Right forelimb (tissue), 1 donor: ENCODE results near the gene LILRA1.
"Not testable (repeated sequence)": the region's sequence is repeated elsewhere in the genome, so short reads cannot be mapped to it uniquely, and the experiment has no call there.

Source experiments
- DNase-seq: peaks from one replicate; pipeline ENCODE4 v3.0.0-alpha.2; 2018

Gene LILRA1

DNA sequence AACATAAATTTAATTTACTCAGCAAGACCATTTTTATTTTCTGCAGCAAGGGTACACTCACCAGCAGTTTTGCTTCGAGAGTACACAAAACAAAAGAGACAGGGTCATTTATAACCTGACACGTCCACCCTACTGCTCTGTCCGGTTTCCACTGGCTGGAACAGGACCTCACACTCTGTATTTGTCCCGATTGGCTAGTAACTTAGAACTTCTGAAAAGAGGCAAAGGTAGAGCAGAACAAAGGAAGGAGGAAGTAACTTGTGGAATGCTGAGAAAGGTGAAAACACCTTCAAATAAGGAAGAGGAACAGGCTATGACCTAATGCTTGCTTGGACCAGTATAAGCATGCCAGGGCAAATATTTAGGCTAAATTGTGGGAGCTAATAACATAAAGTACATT lies 34.5 kb downstream of the LILRA1 start:
- not testable (repeated sequence) for DNase-seq

- DNase-seq: not testable (repeated sequence)
These were observed 36.8 kb downstream of the LILRA1 start, which contains the start of gene LILRB1 for GRCh38 chr19:54630262-54630661. Gene LILRB1 (plus strand): TSS chr19:54630484. CDS start chr19:54631074, 590 bp downstream.

DNA sequence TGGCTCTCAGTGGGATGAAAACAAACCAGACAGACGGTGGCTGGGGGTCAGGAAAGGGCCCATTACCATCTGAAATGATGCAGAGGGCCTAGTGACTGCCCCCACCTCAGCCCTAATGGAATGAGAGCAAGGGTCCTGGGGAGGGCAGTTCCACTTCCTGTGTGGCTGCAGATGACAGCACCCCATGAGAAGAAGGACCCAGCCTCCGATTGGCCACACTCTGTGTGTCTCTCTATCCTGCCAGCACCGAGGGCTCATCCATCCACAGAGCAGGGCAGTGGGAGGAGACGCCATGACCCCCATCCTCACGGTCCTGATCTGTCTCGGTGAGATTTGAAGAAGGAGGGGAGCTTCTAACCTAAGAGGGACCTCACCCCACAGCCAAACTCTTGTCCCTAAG lies 37.4 kb downstream of the LILRA1 start:
- DNase-seq: no peak

DNA sequence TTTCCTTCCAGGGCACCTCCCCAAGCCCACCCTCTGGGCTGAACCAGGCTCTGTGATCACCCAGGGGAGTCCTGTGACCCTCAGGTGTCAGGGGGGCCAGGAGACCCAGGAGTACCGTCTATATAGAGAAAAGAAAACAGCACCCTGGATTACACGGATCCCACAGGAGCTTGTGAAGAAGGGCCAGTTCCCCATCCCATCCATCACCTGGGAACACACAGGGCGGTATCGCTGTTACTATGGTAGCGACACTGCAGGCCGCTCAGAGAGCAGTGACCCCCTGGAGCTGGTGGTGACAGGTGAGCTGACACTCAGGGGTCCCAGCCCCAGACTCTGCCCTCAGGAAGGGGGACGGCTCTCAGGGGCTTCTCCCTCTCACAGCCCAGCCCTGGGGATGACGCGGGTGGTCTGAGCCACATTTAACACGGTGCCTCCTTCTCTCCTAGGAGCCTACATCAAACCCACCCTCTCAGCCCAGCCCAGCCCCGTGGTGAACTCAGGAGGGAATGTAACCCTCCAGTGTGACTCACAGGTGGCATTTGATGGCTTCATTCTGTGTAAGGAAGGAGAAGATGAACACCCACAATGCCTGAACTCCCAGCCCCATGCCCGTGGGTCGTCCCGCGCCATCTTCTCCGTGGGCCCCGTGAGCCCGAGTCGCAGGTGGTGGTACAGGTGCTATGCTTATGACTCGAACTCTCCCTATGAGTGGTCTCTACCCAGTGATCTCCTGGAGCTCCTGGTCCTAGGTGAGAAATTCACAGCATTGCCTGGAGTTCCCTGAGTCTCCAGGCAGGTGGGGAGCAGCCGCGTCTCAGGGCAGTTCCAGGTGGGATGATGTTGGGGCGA lies 38.3 kb downstream of the LILRA1 start:
- DNase-seq: not testable (repeated sequence)

DNA sequence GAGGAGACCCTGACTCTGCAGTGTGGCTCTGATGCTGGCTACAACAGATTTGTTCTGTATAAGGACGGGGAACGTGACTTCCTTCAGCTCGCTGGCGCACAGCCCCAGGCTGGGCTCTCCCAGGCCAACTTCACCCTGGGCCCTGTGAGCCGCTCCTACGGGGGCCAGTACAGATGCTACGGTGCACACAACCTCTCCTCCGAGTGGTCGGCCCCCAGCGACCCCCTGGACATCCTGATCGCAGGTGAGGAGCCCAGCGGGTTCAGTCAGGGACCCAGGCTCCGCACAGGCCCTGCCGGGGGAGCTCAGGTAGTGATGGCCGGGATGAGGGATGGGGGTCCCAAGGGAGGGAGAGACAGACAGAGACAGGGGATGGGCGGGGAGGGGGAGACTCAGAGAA lies 39.1 kb downstream of the LILRA1 start:
- DNase-seq: not testable (repeated sequence)

DNA sequence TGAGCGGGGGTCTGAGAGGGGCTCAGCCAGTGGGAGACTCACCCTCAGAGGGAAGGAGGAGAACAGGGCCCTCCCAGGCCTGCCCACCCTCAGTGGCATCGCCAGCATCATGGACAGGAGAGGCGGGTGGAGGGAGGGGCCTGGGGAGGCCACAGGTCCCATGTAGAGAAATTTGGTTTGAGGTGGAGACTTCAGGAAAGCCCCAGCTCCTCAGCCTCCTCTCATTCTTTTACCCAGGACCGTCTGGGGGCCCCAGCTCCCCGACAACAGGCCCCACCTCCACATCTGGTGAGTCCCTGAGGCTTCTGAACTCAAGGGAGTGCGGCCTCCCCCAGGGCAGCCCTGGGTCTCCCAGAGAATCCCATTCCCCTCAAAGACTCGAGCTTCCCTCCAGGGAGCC lies 40.0 kb downstream of the LILRA1 start:
- DNase-seq: no peak

DNA sequence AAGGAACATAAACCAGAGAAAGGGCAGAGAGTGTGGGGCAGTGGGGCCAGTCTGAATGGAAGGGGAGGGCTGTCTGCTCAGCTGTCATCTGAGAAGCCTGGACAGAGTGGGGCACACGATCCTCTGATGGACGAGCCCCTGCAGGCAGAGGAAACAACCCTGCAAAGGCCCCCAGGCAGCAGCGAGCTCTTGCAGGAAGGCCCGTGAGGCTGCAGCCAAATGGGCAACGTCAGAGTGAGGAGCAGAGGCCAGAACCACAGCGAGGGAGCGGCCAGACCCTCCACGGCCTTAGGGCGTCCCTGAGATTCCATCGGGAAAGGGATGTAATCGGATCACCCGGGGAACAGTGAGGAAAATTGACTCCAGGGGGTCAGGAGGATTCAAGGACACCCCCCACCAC lies 42.6 kb downstream of the LILRA1 start:
- not testable (repeated sequence) for DNase-seq

DNA sequence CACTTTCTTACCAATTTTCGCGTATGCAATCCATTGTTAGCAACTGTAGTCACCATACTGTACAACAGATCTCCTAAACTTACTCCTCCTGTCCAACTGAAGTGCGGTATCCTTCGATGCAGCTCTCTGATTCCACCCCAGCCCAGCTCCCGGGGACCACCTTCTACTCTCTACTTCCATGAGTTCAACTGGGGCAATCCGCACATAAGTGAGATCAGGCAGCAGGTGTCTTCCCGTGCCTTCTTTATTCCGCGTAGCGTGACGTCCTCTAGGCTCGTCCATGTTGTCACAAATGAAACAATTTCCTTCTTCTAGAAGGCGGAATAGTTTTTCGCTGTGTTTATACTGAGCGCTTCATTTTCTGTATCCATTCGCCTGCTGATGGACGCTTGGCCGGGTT lies 45.3 kb downstream of the LILRA1 start:
- DNase-seq: no peak

DNA sequence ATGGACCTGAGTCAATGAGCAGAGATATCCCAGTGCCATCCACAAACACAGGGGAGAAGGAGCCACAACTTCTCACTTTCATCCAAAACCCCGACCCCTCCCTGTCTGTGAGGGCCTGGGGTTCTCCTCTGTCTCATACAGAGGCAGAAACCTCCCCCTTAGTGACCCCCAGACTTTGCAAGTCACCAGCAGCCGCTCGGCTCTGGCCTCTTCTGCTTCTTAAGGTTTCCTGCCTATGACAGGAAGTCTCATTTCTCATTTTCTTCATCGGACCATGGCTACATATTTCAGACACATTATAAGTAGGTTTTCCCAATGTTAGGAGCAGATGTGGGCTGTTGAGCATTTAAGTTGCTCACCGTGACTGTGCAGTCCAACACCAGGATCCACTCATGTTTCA lies 49.5 kb downstream of the LILRA1 start:
- not testable (repeated sequence) for DNase-seq

DNA sequence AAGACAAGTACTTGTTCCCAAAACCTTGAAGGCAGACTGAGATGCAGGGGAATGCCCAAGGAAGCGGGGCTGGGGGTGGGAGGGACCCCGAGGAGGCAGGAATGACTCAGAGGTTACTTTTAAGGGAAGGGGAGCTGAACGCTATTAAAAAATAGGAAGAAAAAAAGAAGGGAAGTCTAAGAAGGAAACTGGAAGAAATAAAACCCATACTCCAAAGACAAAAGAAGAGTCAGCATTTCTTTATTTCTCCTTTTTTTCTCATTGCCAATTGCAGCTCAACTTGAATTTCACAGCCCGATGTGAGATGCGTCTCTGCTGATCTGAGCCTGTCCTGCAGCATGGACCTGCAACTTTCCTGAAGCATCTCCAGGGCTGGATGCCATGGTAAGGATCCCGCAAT lies 50.2 kb downstream of the LILRA1 start:
- DNase-seq: not testable (repeated sequence)

GRCh38 chr19:54644056-54644455 lies 50.6 kb downstream of the LILRA1 start:
- no peak for DNase-seq

DNA sequence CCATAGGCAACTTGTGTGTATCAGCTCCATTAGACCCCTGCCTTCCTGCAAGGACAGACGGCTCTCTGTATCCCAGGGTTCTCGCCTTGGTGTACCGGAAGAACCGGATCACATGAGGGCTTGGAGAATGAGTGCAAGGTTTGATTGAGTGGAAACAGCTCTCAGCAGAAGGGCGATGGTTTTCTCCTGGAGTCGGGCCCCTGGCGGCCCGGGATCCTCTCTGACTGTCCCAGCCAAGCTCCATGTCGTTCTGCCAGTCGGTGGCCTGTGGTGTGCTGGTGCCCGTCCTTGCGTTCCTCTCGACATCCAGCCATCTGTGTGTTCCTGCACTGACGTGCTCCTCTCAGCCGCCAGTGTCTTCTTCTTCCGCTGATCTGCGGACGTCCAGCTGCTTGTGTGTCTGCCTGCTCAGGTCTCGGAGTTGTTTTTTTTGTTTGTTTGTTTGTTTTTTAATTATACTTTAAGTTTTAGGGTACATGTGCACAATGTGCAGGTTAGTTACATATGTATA lies 53.0 kb downstream of the LILRA1 start:
- no peak for DNase-seq

- DNase-seq: no peak
These were observed 54.7 kb downstream of the LILRA1 start for GRCh38 chr19:54648129-54648528.

- DNase-seq: no peak
These were observed 56.8 kb downstream of the LILRA1 start for GRCh38 chr19:54650108-54650655.
